Measurements from ENCODE around the gene LRP1. TPM values are rescaled to one million over a fixed set of nuclear protein-coding genes. Genes with fewer than 3 reads are reported as not detected.

LRP1 gene
- total and polyA plus RNA-seq, 2 of the 13 experiments (the other 11 are each of a cell fraction or from before 2014, with no cell fraction given): 14.7 to 30.8 TPM

DNA sequence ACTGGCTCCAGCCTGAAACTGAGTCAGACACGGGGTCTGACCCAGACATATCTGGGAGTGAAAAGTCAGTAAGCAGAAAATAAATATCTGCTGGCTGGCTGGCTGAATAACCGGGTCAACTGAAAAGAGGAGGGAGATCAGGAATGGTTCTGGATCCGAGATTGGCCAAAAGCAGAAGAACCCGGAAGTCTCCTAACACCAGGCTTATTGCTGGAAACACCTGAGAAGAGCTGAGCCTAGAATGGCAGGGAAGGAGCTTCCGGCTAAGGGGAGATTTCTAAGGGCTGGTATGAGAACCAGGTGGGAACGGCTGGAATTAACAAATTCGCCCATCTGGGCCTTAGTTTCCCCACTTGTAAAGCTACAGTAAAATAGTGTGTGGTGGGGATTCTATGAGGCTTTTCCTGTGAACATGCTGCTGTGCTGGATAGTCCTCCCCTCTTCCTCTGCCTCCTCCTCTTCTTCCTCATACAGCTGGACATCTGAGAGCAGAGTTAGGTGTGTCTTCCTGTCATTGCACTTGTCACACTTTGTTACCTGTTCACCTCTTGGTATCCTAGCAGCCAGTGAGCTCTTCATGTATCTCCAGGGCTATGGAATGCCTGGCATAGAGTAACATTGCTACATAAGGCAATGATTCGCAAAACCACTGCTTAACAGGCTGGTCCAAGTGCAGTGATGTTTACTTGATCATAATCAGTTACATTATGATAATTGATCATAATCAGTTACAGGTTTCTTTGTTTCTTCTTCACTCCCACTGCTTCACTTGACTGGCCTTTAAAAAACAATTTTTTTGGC is 99.2 kb downstream of the LRP1 start:
- in situ Hi-C loops (cut with HindIII; ENCODE audit: extremely low pct_ligation_motif_present, low pct_unique_long_range_greater_than_20kb): no loop called here
- Histone ChIP-seq H3K9me3 (ENCODE audit: low read length) (no peaks in the 10 kb centered on the region), H3K27me3 (ENCODE audit: control insufficient read depth in 1 of 2, insufficient read depth in 2 of 2, low read length in 2 of 2) (peaks cover 3 to 41% of the 10 kb centered on the region in 2 experiments; a peak in 4 of 5 replicates), H3K9ac (ENCODE audit: insufficient read depth, low read depth, low read length) (no peak overlapping the region), H3K36me3 (replicated peaks in 1 of 2; ENCODE audit: control insufficient read depth in 1 of 2, insufficient read depth in 2 of 2, low read length in 2 of 2) (peaks cover 8 to 13% of the 10 kb centered on the region in 2 experiments; a peak in 4 of 5 replicates), H3K4me3 (replicated peaks in 1 of 3; ENCODE audit: insufficient read depth in 1 of 3, low read depth in 2 of 3, low read length in 3 of 3) (no peak overlapping the region), H3K4me2 (ENCODE audit: low read depth, low read length) (peak overlapping the region; percentile 29; the same call in 1 of the 2 replicates), H3K4me1 (ENCODE audit: insufficient read depth, low read length) (peaks cover 78% of the 10 kb centered on the region), H3K79me2 (ENCODE audit: insufficient read depth, low read length) (peaks cover 33% of the 10 kb centered on the region), H3K27ac (ENCODE audit: extremely low read length, insufficient read depth, low read length) (no peak overlapping the region), H2AFZ (ENCODE audit: low read length) (no peak overlapping the region), H4K20me1 (ENCODE audit: insufficient read depth, low read length) (peaks cover 4% of the 10 kb centered on the region; the same call in 1 of the 2 replicates)
- ATAC-seq (no peak), FAIRE-seq (no peak), DNase-seq (ENCODE audit: low spot score) (no peak)
- intact Hi-C loops (cut with micrococcal nuclease; ENCODE audit: unreplicated experiment): no loop called here
- ChIA-PET CTCF (ENCODE audit: low intra/inter-chr PET ratio, low total read pairs) (interaction anchor here (8.7 kb wide), 1 partner anchor 12 kb away, joined by 87 read pairs; a partner anchor contains a TSS), POLR2A (interaction anchor here (1.5 to 1.7 kb wide), 2 partner anchors 10 to 100 kb away, joined by 5 to 6 read pairs; partner anchors contain the start of gene LRP1)
- 74% methylated on average over 7 of the region's 8 CpGs for WGBS (ENCODE audit: low lambda C conversion rate)
- no TSS peak for BruUV-seq (replicated peaks)
- TF ChIP-seq, protein P1, sequence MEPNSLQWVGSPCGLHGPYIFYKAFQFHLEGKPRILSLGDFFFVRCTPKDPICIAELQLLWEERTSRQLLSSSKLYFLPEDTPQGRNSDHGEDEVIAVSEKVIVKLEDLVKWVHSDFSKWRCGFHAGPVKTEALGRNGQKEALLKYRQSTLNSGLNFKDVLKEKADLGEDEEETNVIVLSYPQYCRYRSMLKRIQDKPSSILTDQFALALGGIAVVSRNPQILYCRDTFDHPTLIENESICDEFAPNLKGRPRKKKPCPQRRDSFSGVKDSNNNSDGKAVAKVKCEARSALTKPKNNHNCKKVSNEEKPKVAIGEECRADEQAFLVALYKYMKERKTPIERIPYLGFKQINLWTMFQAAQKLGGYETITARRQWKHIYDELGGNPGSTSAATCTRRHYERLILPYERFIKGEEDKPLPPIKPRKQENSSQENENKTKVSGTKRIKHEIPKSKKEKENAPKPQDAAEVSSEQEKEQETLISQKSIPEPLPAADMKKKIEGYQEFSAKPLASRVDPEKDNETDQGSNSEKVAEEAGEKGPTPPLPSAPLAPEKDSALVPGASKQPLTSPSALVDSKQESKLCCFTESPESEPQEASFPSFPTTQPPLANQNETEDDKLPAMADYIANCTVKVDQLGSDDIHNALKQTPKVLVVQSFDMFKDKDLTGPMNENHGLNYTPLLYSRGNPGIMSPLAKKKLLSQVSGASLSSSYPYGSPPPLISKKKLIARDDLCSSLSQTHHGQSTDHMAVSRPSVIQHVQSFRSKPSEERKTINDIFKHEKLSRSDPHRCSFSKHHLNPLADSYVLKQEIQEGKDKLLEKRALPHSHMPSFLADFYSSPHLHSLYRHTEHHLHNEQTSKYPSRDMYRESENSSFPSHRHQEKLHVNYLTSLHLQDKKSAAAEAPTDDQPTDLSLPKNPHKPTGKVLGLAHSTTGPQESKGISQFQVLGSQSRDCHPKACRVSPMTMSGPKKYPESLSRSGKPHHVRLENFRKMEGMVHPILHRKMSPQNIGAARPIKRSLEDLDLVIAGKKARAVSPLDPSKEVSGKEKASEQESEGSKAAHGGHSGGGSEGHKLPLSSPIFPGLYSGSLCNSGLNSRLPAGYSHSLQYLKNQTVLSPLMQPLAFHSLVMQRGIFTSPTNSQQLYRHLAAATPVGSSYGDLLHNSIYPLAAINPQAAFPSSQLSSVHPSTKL (CRISPR knock-in tag; IDR thresholded peaks at IDR 0.05): no peak
- TF ChIP-seq ZNF562 (CRISPR knock-in tag; IDR thresholded peaks at IDR 0.05; ENCODE audit: borderline replicate concordance) (no peak), ZC3H13 (CRISPR knock-in tag; IDR thresholded peaks at IDR 0.05) (no peak), ZNF343 (CRISPR knock-in tag; IDR thresholded peaks at IDR 0.05) (no peak), ATAD3A (CRISPR knock-in tag; IDR thresholded peaks at IDR 0.05) (no peak), SMAD9 (CRISPR knock-in tag; IDR thresholded peaks at IDR 0.05) (no peak), GPBP1L1 (CRISPR knock-in tag; IDR thresholded peaks at IDR 0.05) (no peak), PRMT3 (CRISPR knock-in tag; IDR thresholded peaks at IDR 0.05; ENCODE audit: borderline replicate concordance, low read depth) (no peak), SRSF4 (IDR thresholded peaks at IDR 0.05; ENCODE audit: low read depth, low read length, poor library complexity, severe bottlenecking) (no peak), ZBTB38 (CRISPR knock-in tag; IDR thresholded peaks at IDR 0.05) (no peak)
- TF ChIP-seq, protein P2, sequence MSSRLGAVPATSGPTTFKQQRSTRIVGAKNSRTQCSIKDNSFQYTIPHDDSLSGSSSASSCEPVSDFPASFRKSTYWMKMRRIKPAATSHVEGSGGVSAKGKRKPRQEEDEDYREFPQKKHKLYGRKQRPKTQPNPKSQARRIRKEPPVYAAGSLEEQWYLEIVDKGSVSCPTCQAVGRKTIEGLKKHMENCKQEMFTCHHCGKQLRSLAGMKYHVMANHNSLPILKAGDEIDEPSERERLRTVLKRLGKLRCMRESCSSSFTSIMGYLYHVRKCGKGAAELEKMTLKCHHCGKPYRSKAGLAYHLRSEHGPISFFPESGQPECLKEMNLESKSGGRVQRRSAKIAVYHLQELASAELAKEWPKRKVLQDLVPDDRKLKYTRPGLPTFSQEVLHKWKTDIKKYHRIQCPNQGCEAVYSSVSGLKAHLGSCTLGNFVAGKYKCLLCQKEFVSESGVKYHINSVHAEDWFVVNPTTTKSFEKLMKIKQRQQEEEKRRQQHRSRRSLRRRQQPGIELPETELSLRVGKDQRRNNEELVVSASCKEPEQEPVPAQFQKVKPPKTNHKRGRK (CRISPR knock-in tag; IDR thresholded peaks at IDR 0.05): no peak

Measured in HepG2 (cell line).